Neural progenitor cell (in vitro differentiated cells): ENCODE measurements around the gene FRA10AC1.

ENCODE experiments used
- EZH2 ChIP-seq: fragments of 200-600 bp; sonication (generic); IDR thresholded peaks from 2 replicates; pipeline ENCODE4 v1.6.1; 2017; ENCODE audit warnings: antibody characterized with exemption, mild to moderate bottlenecking, moderate library complexity
- EZH2phosphoT487 ChIP-seq: fragments of 200-600 bp; sonication (generic); IDR thresholded peaks from 2 replicates; pipeline ENCODE4 v1.6.1; 2017; ENCODE audit warnings: antibody characterized with exemption
- TF ChIP-seq, protein P1 (sequence below): fragments of 200-600 bp; sonication (generic); IDR thresholded peaks from 2 replicates; pipeline ENCODE4 v1.5.1; 2017; ENCODE audit warnings: antibody characterized with exemption, mild to moderate bottlenecking

DNA sequence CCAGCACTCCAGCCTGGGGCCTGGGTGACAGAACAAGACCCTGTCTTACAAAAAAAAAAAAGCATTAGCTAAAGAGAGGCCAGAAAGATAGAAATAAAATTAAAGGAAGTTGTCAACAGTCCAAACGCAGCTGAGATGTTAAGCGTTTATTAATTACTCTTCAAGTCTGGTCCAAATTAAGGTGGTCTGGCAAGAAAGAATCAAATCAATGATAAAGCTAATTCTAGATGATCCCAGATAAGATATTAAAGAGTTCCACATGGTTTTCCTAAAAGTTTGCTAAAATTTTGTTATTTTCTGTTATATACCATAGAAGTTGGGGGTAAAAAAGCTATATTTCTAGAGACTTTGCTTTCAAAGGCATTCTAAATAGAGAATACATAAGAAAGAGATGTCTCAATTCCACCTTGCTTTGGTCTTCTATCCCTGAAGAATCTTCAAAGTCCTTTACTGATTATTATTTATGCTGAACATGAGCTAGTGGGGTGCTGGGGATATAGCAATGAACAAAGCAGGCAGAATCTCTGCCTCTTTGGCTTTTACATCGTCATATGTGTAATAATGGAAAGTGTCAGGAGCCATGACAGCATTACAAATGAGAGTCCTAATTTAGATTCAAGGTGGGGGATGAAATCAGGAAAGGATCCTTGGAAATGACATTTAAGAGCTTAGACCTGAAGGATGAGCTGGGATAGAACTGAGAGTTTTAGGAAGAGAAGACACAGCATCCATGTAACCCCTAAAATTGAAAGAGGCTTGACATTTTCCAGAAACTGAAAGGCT lies 23.4 kb downstream of the FRA10AC1 start:
- TF ChIP-seq, protein P1, sequence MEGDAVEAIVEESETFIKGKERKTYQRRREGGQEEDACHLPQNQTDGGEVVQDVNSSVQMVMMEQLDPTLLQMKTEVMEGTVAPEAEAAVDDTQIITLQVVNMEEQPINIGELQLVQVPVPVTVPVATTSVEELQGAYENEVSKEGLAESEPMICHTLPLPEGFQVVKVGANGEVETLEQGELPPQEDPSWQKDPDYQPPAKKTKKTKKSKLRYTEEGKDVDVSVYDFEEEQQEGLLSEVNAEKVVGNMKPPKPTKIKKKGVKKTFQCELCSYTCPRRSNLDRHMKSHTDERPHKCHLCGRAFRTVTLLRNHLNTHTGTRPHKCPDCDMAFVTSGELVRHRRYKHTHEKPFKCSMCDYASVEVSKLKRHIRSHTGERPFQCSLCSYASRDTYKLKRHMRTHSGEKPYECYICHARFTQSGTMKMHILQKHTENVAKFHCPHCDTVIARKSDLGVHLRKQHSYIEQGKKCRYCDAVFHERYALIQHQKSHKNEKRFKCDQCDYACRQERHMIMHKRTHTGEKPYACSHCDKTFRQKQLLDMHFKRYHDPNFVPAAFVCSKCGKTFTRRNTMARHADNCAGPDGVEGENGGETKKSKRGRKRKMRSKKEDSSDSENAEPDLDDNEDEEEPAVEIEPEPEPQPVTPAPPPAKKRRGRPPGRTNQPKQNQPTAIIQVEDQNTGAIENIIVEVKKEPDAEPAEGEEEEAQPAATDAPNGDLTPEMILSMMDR = no peak
- no peak for TF ChIP-seq EZH2
- TF ChIP-seq EZH2phosphoT487 = no peak
